ENCODE measurements around the gene CRB3.

GRCh38 chr19:6450166-6450565 lies 13.9 kb upstream of the CRB3 start:
- TF ChIP-seq CTCF (IDR thresholded peaks at IDR 0.05) (no peak), POLR2A (IDR thresholded peaks at IDR 0.05) (no peak)
